ENCODE measurements around the gene PGK2.

DNA sequence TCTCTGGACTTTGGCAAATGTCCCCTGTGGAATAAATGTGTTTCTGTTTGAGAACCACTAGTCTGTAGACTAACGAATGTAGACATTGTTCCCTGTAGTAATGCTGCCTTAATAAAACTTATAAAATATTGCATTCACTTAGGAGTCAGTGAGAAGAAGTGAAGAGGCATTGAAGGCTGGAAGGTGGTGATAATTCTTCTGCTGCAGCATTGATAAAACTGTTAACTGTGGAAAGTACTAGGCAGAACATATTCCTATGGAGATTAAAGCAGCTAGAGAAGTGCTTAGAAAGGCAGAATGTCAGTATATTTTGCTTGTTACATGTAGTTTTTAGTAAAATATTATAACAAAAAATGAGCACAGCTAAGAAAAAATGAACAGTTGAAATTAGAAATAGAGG is 4.8 kb downstream of the PGK2 start:
- TF ChIP-seq, protein P1, sequence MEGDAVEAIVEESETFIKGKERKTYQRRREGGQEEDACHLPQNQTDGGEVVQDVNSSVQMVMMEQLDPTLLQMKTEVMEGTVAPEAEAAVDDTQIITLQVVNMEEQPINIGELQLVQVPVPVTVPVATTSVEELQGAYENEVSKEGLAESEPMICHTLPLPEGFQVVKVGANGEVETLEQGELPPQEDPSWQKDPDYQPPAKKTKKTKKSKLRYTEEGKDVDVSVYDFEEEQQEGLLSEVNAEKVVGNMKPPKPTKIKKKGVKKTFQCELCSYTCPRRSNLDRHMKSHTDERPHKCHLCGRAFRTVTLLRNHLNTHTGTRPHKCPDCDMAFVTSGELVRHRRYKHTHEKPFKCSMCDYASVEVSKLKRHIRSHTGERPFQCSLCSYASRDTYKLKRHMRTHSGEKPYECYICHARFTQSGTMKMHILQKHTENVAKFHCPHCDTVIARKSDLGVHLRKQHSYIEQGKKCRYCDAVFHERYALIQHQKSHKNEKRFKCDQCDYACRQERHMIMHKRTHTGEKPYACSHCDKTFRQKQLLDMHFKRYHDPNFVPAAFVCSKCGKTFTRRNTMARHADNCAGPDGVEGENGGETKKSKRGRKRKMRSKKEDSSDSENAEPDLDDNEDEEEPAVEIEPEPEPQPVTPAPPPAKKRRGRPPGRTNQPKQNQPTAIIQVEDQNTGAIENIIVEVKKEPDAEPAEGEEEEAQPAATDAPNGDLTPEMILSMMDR (IDR thresholded peaks at IDR 0.05): no peak
- TF ChIP-seq POLR2A (IDR thresholded peaks at IDR 0.05): no peak

All from right lobe of liver (tissue), 4 donors.